Measurements from ENCODE around the gene PLA2G5.
"Not testable (repeated sequence)": the region's sequence is repeated elsewhere in the genome, so short reads cannot be mapped to it uniquely, and the experiment has no call there.

Gene PLA2G5

DNA sequence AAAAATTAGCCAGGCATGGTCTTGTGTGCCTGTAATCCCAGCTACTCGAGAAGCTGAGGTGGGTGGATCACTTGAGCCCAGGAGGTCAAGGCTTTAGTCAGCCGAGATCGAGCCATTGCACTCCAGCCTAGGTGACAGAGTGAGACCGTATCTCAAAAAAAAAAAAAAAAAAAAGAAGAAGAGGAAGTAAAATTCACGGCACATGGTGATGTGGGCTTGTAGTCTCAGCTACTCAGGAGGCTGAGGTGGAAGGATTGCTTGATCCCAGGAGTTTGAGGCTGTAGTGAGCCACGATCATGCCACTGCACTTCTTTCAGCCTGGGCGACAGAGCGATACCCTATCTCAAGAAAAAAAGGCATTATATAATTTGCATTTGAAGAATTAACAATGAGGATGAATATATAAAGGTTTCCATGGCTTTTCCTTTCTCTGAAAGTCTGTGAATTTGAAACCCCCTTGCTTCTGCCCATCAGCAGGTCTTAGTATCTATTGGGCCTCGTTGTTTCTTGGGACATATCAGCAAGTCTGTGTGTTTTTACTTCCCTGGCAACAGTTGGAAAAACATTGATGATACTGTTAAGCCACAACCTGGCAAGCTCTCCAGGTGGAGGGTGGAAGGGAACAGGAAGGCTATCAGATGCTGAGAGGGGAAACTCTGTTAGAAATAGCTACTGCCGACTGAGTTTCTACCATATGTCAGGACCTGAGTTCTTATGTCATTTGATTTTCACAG, 53.9 kb downstream of the PLA2G5 start:
- DNase-seq = no peak

DNA sequence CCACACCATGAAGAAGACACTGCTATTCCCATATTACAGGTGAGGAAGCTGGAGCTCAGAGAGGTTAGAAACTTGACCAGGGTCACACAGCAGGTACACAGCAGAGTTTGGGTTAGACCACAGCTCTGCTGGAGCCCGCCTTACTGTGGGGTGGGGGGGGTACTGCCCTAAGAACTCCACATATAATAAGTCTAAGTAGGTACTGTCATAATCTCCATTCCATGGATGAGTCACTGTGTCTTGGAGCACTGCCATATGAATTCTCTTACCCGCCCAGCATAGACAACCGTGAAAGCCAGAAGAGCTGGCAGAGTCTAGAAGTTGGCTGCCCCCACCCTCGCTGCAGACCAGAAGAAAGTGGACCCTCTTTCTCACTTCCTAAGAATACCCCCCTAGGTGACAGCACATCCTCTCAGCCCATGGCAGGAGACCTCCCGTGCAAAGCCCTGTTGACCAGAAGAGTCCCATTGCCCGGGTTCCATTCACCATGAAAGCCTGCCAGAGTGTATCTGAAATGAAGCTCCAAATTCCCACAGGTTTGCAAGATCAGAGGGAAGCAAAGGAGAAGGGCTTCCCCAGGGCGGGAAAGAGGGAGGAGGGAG, 54.6 kb downstream of the PLA2G5 start:
- no peak for DNase-seq

DNA sequence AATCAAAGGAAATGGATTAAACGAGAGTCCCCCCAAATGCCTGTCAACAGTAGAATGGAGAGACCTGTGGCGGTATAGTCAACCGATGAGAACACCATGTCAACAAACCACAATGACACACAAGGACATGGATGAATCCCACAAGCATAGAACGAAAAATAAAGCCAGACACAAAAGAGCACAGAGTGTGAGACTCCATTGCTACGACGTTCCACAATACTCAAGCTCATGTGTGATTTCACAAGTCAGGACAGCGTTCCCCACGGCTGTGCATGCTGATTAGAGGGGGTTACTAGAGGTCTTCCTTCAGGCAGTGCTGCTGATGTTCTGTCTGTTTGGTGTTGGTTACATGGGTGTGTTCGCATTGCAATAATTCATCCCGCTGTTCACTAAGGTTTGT, 55.1 kb downstream of the PLA2G5 start:
- DNase-seq = no peak

DNA sequence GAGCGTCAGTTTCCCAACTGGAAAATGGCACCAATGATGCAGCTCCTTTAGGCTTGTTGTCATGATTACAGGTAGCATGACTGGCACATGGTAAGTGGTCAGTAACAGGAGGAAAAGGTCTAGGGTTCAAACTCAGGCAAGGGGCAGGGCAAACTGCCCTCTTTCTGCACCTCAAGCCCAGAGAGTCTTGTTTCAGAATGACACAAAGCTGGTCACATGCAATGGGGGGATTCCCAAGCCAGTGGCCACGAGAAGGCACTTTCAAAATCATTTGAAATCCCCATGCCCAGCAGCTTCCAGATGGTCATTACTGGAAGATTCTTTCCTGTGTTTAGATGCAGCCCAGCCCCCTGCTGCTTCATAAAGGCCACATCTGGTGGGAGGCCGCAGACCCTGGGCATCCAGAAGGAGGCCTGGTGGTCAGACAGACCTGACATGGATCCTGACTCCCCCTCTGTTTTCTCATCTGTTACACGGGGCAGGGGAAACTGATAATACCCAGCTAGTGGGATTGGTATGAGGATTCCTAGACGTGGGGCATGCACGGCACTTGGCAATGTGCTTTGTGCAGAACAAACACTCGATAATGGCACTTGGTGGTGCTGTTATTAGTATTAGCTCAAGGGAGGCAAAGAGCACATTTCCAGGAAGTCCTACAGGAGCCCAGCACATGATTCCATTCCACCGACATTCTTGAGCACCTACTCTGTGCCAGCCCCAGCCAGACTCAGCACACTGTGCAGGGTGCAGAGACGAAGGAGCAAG, 56.2 kb downstream of the PLA2G5 start:
- no peak for DNase-seq

DNA sequence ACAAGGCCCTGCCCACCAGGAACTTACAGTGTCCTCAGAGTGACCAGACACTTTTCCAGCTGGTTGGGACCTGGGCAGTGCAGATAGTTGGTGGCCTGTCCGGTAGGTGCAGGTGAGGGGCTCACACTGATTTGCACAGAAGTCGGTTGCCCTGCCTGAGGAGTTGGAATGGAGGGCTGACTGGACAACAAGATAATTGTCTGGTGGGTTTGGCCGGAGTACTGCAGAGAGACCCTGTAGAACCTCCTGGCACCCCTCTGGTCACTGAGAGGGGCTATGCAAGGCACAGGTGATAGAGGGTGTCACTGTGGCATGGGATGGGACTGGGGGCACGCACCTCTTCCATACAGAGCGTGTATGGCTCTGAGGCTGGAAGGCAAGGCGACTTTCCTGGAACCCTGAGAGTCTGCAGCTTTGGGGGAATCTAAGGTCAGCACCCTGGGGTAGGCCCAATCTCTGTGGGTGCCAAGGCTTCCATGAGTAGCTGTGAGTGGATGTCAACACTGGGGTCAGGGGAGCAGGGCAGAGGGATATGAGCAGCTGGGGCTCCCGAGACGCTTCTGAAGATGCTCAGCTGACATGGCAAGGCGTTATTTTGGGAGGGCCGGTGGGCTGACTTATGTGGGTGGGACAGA, 56.9 kb downstream of the PLA2G5 start:
- DNase-seq = no peak

DNA sequence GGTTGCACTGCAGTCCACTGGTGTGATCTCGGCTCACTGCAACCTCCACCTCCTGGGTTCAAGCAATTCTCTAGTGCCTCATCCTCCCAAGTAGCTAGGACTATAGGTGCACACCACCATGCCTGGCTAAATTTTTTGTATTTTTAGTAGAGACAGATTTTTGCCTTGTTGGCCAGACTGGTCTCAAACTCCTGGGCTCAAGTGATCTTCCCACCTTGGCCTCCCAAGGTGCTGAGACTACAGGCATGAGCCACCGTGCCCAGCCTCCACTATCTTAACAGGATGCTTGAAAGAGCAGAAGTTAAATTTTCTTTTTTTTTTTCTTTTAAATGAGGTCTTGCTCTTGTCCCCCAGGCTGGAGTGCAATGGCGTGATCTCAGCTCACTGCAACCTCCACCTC, 60.5 kb downstream of the PLA2G5 start:
- not testable (repeated sequence) for DNase-seq

DNA sequence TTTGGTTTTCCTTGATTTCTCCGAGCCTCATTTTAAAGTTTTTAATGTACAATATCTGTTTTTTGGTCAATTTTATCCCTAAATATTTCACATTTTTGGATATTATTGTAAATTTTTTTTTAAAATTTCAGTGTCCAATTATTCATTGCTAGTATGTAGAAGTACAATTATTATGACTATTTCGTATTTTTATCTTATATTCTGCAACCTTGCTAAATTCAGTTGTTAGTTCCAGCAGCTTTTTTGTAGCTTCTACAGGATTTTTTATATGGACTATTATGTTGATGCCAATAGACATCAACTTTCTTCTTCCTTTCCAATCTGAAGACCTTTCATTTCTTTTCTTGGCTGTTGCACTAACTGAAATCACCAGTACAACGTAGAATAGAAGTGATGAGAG, 65.0 kb downstream of the PLA2G5 start:
- DNase-seq = no peak

DNA sequence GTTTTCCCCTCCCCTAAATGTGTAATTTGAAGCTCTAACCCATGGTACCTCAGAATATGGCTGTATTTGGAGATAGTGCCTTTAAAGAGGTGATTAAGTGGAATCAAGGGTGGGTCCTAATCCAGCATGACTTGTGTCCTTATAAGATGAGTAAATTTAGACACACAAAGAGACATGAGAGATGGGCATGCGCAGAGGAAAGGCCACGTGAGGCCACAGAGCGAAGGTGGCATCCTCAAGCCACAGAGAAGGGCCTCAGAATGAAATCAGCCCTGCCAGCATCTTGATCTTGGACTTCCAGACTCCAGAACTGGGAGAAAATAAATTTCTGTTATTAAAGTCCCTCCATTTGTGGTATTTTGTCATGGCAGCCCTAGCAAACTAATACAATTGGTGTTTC, 66.3 kb downstream of the PLA2G5 start:
- DNase-seq = no peak

DNA sequence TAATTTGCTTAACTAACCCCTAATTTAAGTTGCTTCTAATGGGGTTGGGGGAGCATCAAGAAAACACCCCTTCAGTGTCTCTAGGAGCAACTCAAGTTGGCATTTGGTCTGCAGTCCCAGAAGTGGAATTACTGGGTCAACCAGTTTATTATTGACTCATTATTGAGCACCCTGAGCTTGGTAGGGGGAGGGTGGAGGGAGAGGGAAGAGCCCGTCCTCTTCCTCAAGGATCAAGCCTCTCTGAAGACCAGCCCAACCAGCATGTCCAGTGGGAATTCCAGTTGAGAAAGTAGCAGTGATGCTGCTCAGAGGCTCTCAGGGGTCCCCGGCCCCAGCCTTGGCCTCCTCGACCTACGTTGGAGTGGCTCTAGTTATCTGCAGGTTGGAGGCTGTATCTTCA, 67.1 kb downstream of the PLA2G5 start:
- no peak for DNase-seq

DNA sequence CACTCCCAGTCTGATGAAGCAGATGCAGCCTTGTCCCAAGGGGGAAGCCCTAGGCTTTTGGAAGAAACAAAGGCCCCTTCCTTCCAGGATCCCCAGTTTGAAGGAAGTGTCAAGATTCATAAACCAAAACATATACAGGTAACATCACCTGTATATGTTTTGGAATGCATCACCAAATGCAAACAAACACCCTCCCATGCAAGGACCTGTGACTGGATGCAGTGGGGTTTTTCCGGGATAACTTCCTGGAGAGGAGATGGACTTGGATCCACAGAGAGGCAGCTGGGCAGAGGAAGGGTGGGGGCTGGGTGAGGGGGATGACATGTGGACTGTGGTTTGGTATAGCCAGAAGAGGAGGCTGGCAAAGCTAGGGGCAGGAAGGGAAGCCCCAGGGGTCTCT, 67.6 kb downstream of the PLA2G5 start:
- no peak for DNase-seq

DNA sequence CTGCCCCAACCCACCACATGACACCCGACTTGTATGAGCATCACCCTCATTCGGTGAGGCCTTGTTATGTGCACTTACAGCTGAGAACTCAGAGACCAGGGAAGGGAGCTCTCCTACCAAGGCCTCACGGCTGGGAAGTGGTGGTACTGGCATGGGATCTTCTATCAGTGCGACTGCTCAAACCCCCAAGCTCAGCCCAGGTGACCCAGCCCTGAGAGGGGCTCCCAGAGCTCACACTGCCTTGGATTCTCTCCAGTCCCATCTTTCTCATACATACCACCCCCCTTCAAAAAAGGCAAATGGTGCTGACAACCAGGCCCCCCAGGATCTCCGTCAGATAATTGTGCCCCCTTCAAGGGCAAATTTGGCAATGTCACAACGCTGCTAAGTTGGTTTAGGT, 68.4 kb downstream of the PLA2G5 start:
- DNase-seq = no peak

DNA sequence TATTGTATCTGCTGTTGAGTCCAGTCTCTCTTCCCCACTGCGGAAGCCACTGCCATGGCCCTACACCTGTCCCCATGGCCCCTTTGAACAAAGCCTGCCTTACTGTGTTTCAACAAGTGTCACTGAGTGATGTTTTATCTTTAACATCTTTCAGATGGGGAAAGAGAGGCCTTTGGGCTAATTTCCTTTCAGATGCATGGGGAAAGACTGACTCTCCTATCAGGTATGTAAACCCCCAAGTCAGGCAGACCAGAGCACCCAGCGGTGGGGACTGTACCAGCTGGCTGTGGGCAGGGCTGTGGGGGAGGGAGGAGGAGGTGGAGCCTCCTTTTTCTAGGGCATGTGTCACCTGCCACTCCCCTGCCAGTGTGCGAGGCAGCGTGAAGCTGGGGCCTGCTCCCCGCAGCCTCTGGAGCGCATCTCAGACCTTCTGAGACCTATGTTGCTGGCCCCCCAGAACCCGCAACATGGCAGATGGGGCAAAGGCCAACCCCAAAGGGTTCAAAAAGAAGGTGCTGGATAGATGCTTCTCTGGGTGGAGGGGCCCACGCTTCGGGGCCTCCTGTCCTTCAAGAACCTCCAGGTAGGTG, 69.1 kb downstream of the PLA2G5 start, which contains the start of gene PLA2G2F:
TSS of gene PLA2G2F (plus strand) at position 363 of the 590 bp plus-strand sequence. CDS start at position 468, 105 bp downstream.
- DNase-seq = no peak

DNA sequence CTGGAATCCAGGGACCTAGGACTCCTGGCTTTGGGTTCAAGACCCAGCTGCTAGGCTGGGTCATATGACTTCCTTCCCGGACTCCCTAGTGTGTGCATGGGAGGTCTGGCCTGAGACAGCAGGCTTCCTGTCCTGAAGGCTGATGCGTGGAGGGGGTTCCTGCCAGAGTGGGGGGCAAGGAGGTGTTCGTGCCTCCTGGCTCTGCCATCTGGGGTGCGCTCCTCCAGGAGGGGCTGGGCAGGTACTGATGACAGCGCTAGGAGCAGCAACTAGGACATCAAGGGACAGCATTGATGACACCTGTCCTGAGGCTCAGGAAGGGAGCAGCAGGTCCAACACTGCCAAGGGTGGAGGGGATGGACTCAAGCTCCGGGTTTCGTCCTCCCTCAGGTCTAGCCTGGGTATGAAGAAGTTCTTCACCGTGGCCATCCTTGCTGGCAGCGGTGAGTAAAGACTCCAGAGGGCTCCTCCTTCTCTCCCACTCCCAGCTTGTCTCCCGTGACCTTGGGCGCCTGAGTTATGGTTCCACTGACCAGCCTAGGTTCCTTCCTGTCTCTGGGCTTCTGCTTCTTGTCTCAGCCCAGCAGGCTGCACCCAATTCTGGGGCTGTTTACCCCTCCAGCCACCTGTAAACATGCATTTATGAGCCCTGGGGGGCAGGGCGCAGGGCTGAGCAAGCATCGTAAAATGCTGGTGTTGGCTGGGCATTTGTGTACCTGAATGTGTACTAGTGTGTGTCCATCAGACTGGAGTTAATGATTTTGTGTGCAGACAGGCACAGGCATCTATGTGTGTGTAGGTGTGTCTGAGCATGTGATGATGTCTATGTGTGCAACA, 70.0 kb downstream of the PLA2G5 start:
- DNase-seq = no peak

DNA sequence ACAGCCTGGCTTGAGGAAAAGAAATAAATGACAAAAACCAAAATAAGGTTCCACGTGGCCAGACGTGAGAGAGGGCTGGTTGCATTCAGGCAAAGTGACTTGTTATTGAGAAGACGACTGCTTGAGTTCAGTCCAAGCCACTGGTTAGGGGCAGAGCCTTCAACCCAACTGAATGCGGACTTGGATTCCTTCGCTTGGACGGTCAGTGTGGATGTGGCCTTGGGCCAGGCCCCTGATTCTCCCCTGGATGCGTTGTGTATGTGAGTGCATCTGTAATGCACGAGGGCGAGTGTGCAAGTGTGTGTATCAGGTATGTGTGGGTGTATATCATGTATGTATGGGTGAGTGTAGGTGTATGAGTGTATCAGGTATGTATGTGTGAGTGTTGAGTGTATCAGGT, 71.0 kb downstream of the PLA2G5 start:
- no peak for DNase-seq

DNA sequence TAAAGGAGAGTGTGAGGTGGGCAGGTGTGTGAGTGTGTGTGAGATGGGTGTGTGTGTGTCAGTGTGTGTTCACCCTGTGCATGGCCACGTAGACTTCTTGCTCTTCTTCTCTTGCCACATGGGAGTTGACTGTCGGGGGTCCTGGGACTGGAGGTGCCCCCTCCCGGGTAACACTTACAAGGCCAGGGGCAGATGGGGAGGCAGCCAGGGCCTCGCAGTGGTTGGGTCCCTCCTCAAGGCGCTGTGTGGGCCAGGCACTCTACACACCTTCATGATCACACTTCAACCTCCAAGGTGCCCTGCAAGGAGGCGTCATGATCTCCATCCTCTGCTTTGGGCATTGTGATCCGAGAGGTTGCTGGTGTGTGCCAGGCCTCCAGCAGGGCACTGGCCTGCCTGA, 71.5 kb downstream of the PLA2G5 start:
- no peak for DNase-seq
